NCI-H2171 treated with DMSO at 0.1 percent for 48 hours (cell line): Measurements from ENCODE around the gene ERG.

Experiments used
- DNase-seq: peaks from one replicate; lab custom pipeline; 2025; lab: John Stamatoyannopoulos, UW

The ERG gene

GRCh38 chr21:38499296-38499695 is 1.0 kb upstream of the ERG start:
- no peak for DNase-seq

GRCh38 chr21:38496224-38496623 is 2.1 kb downstream of the ERG start:
- no peak for DNase-seq

GRCh38 chr21:38495696-38496095 is 2.6 kb downstream of the ERG start:
- no peak for DNase-seq

- no peak for DNase-seq
These were observed 3.0 kb downstream of the ERG start for GRCh38 chr21:38495242-38495641.

- DNase-seq, result no peak
These were observed 3.6 kb downstream of the ERG start for GRCh38 chr21:38494703-38495102.

- DNase-seq, result no peak
These were observed 4.0 kb downstream of the ERG start for GRCh38 chr21:38494251-38494642.

GRCh38 chr21:38493549-38494250 is 4.6 kb downstream of the ERG start:
- DNase-seq, result no peak

- no peak for DNase-seq
These were observed 6.3 kb downstream of the ERG start for GRCh38 chr21:38492007-38492406.

- DNase-seq, result no peak
These were observed 6.7 kb downstream of the ERG start for GRCh38 chr21:38491536-38491935.

GRCh38 chr21:38490411-38491020 is 7.8 kb downstream of the ERG start:
- no peak for DNase-seq

GRCh38 chr21:38489729-38490128 is 8.5 kb downstream of the ERG start:
- no peak for DNase-seq

- no peak for DNase-seq
These were observed 9.0 kb downstream of the ERG start for GRCh38 chr21:38489271-38489652.

- DNase-seq, result no peak
These were observed 9.5 kb downstream of the ERG start for GRCh38 chr21:38488640-38489270.

- DNase-seq, result no peak
These were observed 10.2 kb downstream of the ERG start for GRCh38 chr21:38487901-38488639.

- DNase-seq, result no peak
These were observed 11.6 kb downstream of the ERG start for GRCh38 chr21:38486706-38487105.

- no peak for DNase-seq
These were observed 12.1 kb downstream of the ERG start for GRCh38 chr21:38486221-38486620.

GRCh38 chr21:38479641-38480525 is 18.4 kb downstream of the ERG start:
- DNase-seq, result no peak

GRCh38 chr21:38478782-38479181 is 19.5 kb downstream of the ERG start:
- no peak for DNase-seq

- DNase-seq, result no peak
These were observed 21.1 kb downstream of the ERG start for GRCh38 chr21:38477226-38477625.

GRCh38 chr21:38476385-38476784 is 21.9 kb downstream of the ERG start:
- no peak for DNase-seq

GRCh38 chr21:38475519-38475918 is 22.8 kb downstream of the ERG start:
- DNase-seq, result peak; percentile 34

GRCh38 chr21:38474796-38475195 is 23.5 kb downstream of the ERG start:
- DNase-seq, result no peak
